CD4-positive, alpha-beta T cell treated with Interleukin-10 for 1 hour (primary cell): Measurements from ENCODE around the gene NINL.

Experiments
- DNase-seq: peaks from one replicate; pipeline ENCODE4 v3.0.0-alpha.2; 2020

Gene NINL

GRCh38 chr20:25499855-25500434 is 85.4 kb downstream of the NINL start:
- no peak for DNase-seq

GRCh38 chr20:25499031-25499430 is 86.3 kb downstream of the NINL start:
- no peak for DNase-seq

- DNase-seq = no peak
Observed at GRCh38 chr20:25498280-25498606, 87.1 kb downstream of the NINL start.

- DNase-seq = no peak
Observed at GRCh38 chr20:25497586-25498279, 87.6 kb downstream of the NINL start.

- DNase-seq = no peak
Observed at GRCh38 chr20:25496968-25497401, 88.3 kb downstream of the NINL start.

- no peak for DNase-seq
Observed at GRCh38 chr20:25496165-25496967, 89.0 kb downstream of the NINL start.

- no peak for DNase-seq
Observed at GRCh38 chr20:25495189-25495824, 90.0 kb downstream of the NINL start.

GRCh38 chr20:25494506-25495188 is 90.7 kb downstream of the NINL start:
- DNase-seq = no peak

GRCh38 chr20:25493748-25494505 is 91.4 kb downstream of the NINL start:
- DNase-seq = no peak

- no peak for DNase-seq
Observed at GRCh38 chr20:25493137-25493536, 92.2 kb downstream of the NINL start.

- DNase-seq = no peak
Observed at GRCh38 chr20:25491446-25492038, 93.8 kb downstream of the NINL start.

- DNase-seq = no peak
Observed at GRCh38 chr20:25490656-25491445, 94.5 kb downstream of the NINL start.

- DNase-seq = no peak
Observed at GRCh38 chr20:25489221-25489871, 96.0 kb downstream of the NINL start.

GRCh38 chr20:25487975-25488374 is 97.4 kb downstream of the NINL start:
- DNase-seq = no peak

- DNase-seq = no peak
Observed at GRCh38 chr20:25487306-25487705, 98.0 kb downstream of the NINL start.

- no peak for DNase-seq
Observed at GRCh38 chr20:25486377-25486776, 99.0 kb downstream of the NINL start.

GRCh38 chr20:25485872-25486271 is 99.5 kb downstream of the NINL start:
- no peak for DNase-seq

- DNase-seq = no peak
Observed at GRCh38 chr20:25484911-25485511, 100.3 kb downstream of the NINL start.

GRCh38 chr20:25484224-25484846 is 101.0 kb downstream of the NINL start:
- no peak for DNase-seq
